Stimulated activated CD4-positive, alpha-beta T cell treated with anti-CD3 and anti-CD28 coated beads, Interleukin-12 subunit alpha, Interleukin-12 subunit beta, amount 100 ng/mL, for 4 hours (primary cell): ENCODE measurements around the gene SOCS4.
A peak's percentile ranks its signal among the peaks of the same experiment; 100 is the strongest.

ENCODE experiments used
- DNase-seq: peaks from one replicate; pipeline ENCODE4 v3.0.0-alpha.2; 2020

Gene SOCS4

GRCh38 chr14:55092341-55092740, 65.3 kb downstream of the SOCS4 start:
- no peak for DNase-seq

- no peak for DNase-seq
Measured at GRCh38 chr14:55094292-55095157, 67.5 kb downstream of the SOCS4 start.

GRCh38 chr14:55097881-55098560, 71.0 kb downstream of the SOCS4 start:
- peak; percentile 29 for DNase-seq

- DNase-seq = no peak
Measured at GRCh38 chr14:55098561-55098898, 71.5 kb downstream of the SOCS4 start.
